Suppressor macrophage (primary cell): ENCODE results near the gene CXCL12.

Source experiments
- DNase-seq, 4 experiments: peaks; one replicate each; pipeline ENCODE4 v3.0.0-alpha.2; 2020 to 2022
- total RNA-seq, 17 experiments: gene quantifications; one replicate each; lab custom pipeline; 2026; ENCODE audit warnings: mixed read lengths in 6 of 17, inconsistent platforms in 3 of 17; lab: John Stamatoyannopoulos, UW

Gene CXCL12
- 0 to 2.9 (median 0.21) reads per million in 17 experiments for total RNA-seq

GRCh38 chr10:44385026-44385695 is at the start of gene CXCL12:
TSS of gene CXCL12 (minus strand) at chr10:44385097. CDS start at chr10:44385005, 92 bp downstream.
- no peak for DNase-seq

- DNase-seq, result no peak
These were observed 42.6 kb upstream of the CXCL12 start for GRCh38 chr10:44427479-44427878.

GRCh38 chr10:44427037-44427436 is 42.1 kb upstream of the CXCL12 start:
- DNase-seq, result no peak

GRCh38 chr10:44426247-44427034 is 41.5 kb upstream of the CXCL12 start:
- DNase-seq, result peak; percentile 7 to 37 (median 33)

- no peak for DNase-seq
These were observed 40.6 kb upstream of the CXCL12 start for GRCh38 chr10:44425466-44425865.

GRCh38 chr10:44424957-44425356 is 40.1 kb upstream of the CXCL12 start:
- DNase-seq, result no peak

GRCh38 chr10:44424298-44424697 is 39.4 kb upstream of the CXCL12 start:
- no peak for DNase-seq

GRCh38 chr10:44422570-44423101 is 37.7 kb upstream of the CXCL12 start:
- no peak for DNase-seq

- no peak for DNase-seq
These were observed 37.3 kb upstream of the CXCL12 start for GRCh38 chr10:44422153-44422552.

GRCh38 chr10:44419790-44420549 is 35.1 kb upstream of the CXCL12 start:
- no peak for DNase-seq

GRCh38 chr10:44418637-44419036 is 33.7 kb upstream of the CXCL12 start:
- DNase-seq, result no peak

- no peak for DNase-seq
These were observed 32.9 kb upstream of the CXCL12 start for GRCh38 chr10:44417761-44418160.

GRCh38 chr10:44416936-44417335 is 32.0 kb upstream of the CXCL12 start:
- DNase-seq, result no peak

- DNase-seq, result peak in 3 of 4 experiments; percentile 31 to 54 (median 43)
These were observed 31.3 kb upstream of the CXCL12 start for GRCh38 chr10:44416021-44416771.

- no peak for DNase-seq
These were observed 30.2 kb upstream of the CXCL12 start for GRCh38 chr10:44415121-44415520.

GRCh38 chr10:44413416-44413815 is 28.5 kb upstream of the CXCL12 start:
- no peak for DNase-seq

- DNase-seq, result no peak
These were observed 26.4 kb upstream of the CXCL12 start for GRCh38 chr10:44411251-44411650.

GRCh38 chr10:44404741-44405437 is 20.0 kb upstream of the CXCL12 start:
- no peak for DNase-seq

GRCh38 chr10:44402465-44403195 is 17.7 kb upstream of the CXCL12 start:
- no peak for DNase-seq

- DNase-seq, result no peak
These were observed 15.6 kb upstream of the CXCL12 start for GRCh38 chr10:44400541-44400940.
